ENCODE measurements around the gene PTRHD1. TPM values are rescaled to one million over a fixed set of nuclear protein-coding genes. Genes with fewer than 3 reads are reported as not detected.

The PTRHD1 gene
- total RNA-seq, 2 donors from 2014 or later: 37.2 to 38.2 TPM

- Mint-ChIP-seq H3K4me3 (no peak overlapping the region), H3K36me3 (ENCODE audit: low read depth) (peaks cover 57% of the 10 kb centered on the region), H3K27me3 (ENCODE audit: insufficient read depth) (no peaks in the 10 kb centered on the region), H3K27ac (no peak overlapping the region), H3K4me1 (peaks cover 13% of the 10 kb centered on the region), H3K9me3 (peaks cover 22% of the 10 kb centered on the region)
- Histone ChIP-seq H3K4me3 (ENCODE audit: low read length) (no peak overlapping the region), H3K9me3 (ENCODE audit: control insufficient read depth, low read length) (peaks cover 17% of the 10 kb centered on the region), H3K27ac (ENCODE audit: low read depth, low read length) (no peak overlapping the region), H3K27me3 (ENCODE audit: control insufficient read depth, insufficient read depth, low read length, poor library complexity, severe bottlenecking) (no peaks in the 10 kb centered on the region), H3K9ac (ENCODE audit: extremely low read depth, low read length, poor library complexity, severe bottlenecking) (no peak overlapping the region), H3K36me3 (ENCODE audit: control insufficient read depth, insufficient read depth, low read length) (peaks cover 41% of the 10 kb centered on the region), H3K4me1 (ENCODE audit: control insufficient read depth, insufficient read depth, low read length) (no peaks in the 10 kb centered on the region)
- 92 to 95% methylated on average over 2 of the region's 2 CpGs for WGBS, 2 experiments (ENCODE audit: insufficient coverage in 1 of 2, insufficient read length in 1 of 2)
- no peak for DNase-seq
- no peak for TF ChIP-seq CTCF (conservative IDR thresholded peaks at IDR 0.05)
Observed at GRCh38 chr2:24797644-24798043, 4.5 kb upstream of the PTRHD1 start.

- H3K27me3 ChIP-seq (ENCODE audit: control insufficient read depth, insufficient read depth, low read length, poor library complexity, severe bottlenecking): no peaks in the 10 kb centered on the region
- peak overlapping the region; percentile 93 for H3K4me3 ChIP-seq (ENCODE audit: low read length)
- H3K9me3 ChIP-seq (ENCODE audit: control insufficient read depth, low read length): peaks cover 8% of the 10 kb centered on the region
- peak overlapping the region; percentile 95 for H3K27ac ChIP-seq (ENCODE audit: low read depth, low read length)
- no peak for DNase-seq
- Mint-ChIP-seq H3K27ac (peak overlapping the region; percentile 100), H3K36me3 (ENCODE audit: low read depth) (peaks cover 37% of the 10 kb centered on the region), H3K4me3 (peak overlapping the region; percentile 97), H3K27me3 (ENCODE audit: insufficient read depth) (no peaks in the 10 kb centered on the region), H3K4me1 (peaks cover 31% of the 10 kb centered on the region), H3K9me3 (no peaks in the 10 kb centered on the region)
- H3K9ac ChIP-seq (ENCODE audit: extremely low read depth, low read length, poor library complexity, severe bottlenecking): peak overlapping the region; percentile 87
- H3K4me1 ChIP-seq (ENCODE audit: control insufficient read depth, insufficient read depth, low read length): no peaks in the 10 kb centered on the region
- 0 to 3% methylated on average over 9 to 14 of the region's 14 CpGs for WGBS, 2 experiments (ENCODE audit: insufficient coverage in 1 of 2, insufficient read length in 1 of 2)
- H3K36me3 ChIP-seq (ENCODE audit: control insufficient read depth, insufficient read depth, low read length): peaks cover 36% of the 10 kb centered on the region
- no peak for TF ChIP-seq CTCF (conservative IDR thresholded peaks at IDR 0.05)
Observed at GRCh38 chr2:24793761-24794435, 707 bp upstream of the PTRHD1 start.

GRCh38 chr2:24792542-24792873 is 683 bp downstream of the PTRHD1 start:
- 0 to 3% methylated on average over 4 to 6 of the region's 6 CpGs for WGBS, 2 experiments (ENCODE audit: insufficient coverage in 1 of 2, insufficient read length in 1 of 2)
- Mint-ChIP-seq H3K4me1 (peaks cover 33% of the 10 kb centered on the region), H3K4me3 (peak overlapping the region; percentile 97), H3K36me3 (ENCODE audit: low read depth) (peaks cover 32% of the 10 kb centered on the region), H3K27me3 (ENCODE audit: insufficient read depth) (no peaks in the 10 kb centered on the region), H3K27ac (peak overlapping the region; percentile 100), H3K9me3 (no peaks in the 10 kb centered on the region)
- Histone ChIP-seq H3K27ac (ENCODE audit: low read depth, low read length) (no peak overlapping the region), H3K9ac (ENCODE audit: extremely low read depth, low read length, poor library complexity, severe bottlenecking) (peak overlapping the region; percentile 87), H3K27me3 (ENCODE audit: control insufficient read depth, insufficient read depth, low read length, poor library complexity, severe bottlenecking) (no peaks in the 10 kb centered on the region), H3K4me1 (ENCODE audit: control insufficient read depth, insufficient read depth, low read length) (no peaks in the 10 kb centered on the region), H3K9me3 (ENCODE audit: control insufficient read depth, low read length) (peaks cover under 1% of the 10 kb centered on the region), H3K36me3 (ENCODE audit: control insufficient read depth, insufficient read depth, low read length) (peaks cover 29% of the 10 kb centered on the region), H3K4me3 (ENCODE audit: low read length) (peak overlapping the region; percentile 93)
- no peak for TF ChIP-seq CTCF (conservative IDR thresholded peaks at IDR 0.05)
- no peak for DNase-seq
